Measurements from ENCODE around the gene NMNAT3.

DNA sequence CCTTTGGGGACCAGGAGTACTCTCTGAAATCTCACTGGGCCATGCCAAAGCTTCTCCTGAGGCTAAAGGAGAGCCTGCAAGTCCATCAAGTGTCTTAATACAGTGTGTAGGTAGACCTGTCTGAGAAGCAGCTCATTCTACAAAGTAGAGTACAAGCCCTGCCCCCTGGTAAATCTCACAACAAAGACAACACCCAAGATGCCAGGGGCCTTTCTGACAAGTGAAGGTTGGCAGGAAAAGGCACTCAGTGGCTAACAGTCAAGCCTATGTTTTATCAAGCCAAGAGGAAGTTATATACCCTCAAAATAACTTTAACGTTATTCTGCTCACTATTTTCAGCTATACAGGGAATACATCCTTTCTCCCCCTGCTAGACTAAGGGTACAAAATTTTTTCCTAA is 58.3 kb downstream of the NMNAT3 start:
- TF ChIP-seq, protein P1, sequence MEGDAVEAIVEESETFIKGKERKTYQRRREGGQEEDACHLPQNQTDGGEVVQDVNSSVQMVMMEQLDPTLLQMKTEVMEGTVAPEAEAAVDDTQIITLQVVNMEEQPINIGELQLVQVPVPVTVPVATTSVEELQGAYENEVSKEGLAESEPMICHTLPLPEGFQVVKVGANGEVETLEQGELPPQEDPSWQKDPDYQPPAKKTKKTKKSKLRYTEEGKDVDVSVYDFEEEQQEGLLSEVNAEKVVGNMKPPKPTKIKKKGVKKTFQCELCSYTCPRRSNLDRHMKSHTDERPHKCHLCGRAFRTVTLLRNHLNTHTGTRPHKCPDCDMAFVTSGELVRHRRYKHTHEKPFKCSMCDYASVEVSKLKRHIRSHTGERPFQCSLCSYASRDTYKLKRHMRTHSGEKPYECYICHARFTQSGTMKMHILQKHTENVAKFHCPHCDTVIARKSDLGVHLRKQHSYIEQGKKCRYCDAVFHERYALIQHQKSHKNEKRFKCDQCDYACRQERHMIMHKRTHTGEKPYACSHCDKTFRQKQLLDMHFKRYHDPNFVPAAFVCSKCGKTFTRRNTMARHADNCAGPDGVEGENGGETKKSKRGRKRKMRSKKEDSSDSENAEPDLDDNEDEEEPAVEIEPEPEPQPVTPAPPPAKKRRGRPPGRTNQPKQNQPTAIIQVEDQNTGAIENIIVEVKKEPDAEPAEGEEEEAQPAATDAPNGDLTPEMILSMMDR (IDR thresholded peaks at IDR 0.05; ENCODE audit: low read depth, low read length), result no peak
- TF ChIP-seq EZH2phosphoT487 (IDR thresholded peaks at IDR 0.05; ENCODE audit: low read depth), result no peak

Measured in OCI-LY3 (cell line).